Activated naive CD4-positive, alpha-beta T cell (primary cell): ENCODE measurements around the gene RTN4IP1.

Experiments used
- DNase-seq, 4 experiments: peaks; one replicate each; lab custom pipeline; 2025; lab: John Stamatoyannopoulos, UW

The RTN4IP1 gene

GRCh38 chr6:106546691-106547414 lies 82.4 kb downstream of the RTN4IP1 start:
- DNase-seq: no peak

GRCh38 chr6:106546261-106546690 lies 83.0 kb downstream of the RTN4IP1 start:
- no peak for DNase-seq

DNA sequence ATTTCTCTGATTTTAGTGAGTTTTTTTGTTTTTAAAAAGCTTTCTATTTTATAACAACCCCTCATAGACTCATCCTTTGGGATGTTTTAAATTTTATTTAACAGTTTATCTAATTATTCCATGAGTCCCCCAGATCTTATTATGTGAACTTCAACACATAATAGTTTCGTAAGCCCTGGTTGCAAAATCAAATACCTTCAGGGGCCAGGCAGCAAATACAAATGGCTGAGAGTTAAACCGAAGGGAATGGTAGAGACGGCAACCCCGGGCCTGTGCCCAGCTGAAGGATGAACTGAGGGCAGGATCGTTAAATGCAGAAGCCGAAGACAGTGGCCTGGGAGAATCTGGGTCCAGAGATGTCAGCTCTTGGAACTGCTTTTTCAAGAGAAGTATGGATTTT lies 88.4 kb downstream of the RTN4IP1 start:
- no peak for DNase-seq

- no peak for DNase-seq
Observed at GRCh38 chr6:106540432-106540831, 88.9 kb downstream of the RTN4IP1 start.

GRCh38 chr6:106539936-106540335 lies 89.4 kb downstream of the RTN4IP1 start:
- no peak for DNase-seq

DNA sequence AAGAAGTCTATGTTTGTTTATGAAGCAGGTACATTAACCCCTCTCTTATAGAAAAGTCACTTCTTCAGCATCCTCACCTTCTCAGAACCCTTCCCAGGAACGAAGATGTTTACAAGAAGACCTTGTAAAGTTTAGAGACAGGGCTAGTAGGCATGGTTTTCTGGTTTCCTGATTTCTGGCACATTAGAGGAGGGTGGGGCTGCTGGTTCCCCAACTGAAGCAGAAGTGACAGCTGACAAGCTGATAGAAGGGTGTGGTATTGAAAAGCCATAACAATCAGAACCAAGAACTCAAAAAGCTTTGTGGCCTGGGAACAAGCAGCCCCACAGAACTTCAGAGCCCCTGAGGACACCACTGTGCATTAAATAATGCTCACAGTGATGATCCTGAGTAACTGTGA lies 91.2 kb downstream of the RTN4IP1 start:
- no peak for DNase-seq

GRCh38 chr6:106537662-106538061 lies 91.6 kb downstream of the RTN4IP1 start:
- no peak for DNase-seq

- DNase-seq: no peak
Observed at GRCh38 chr6:106536851-106537250, 92.4 kb downstream of the RTN4IP1 start.

- no peak for DNase-seq
Observed at GRCh38 chr6:106536357-106536756, 92.9 kb downstream of the RTN4IP1 start.

DNA sequence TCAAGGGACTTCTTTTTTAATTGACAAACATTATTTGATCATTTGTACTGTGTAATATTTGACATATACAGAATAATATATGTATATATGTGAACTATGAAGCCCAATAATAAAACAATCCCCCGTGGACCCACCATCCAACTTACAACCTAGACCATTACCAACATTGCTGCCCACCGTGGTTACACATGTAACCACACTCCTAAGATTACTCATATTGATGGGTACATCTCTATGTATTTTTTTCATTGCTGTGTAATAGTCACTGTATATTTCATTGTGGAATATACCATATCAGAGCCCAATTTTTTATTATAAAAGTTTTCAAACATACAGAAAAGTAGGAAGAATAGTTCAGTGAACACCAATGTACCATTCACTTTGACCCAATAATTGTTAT lies 94.3 kb downstream of the RTN4IP1 start:
- no peak for DNase-seq

GRCh38 chr6:106534564-106534982 lies 94.7 kb downstream of the RTN4IP1 start:
- peak in 1 of 4 experiments; percentile 7 for DNase-seq

DNA sequence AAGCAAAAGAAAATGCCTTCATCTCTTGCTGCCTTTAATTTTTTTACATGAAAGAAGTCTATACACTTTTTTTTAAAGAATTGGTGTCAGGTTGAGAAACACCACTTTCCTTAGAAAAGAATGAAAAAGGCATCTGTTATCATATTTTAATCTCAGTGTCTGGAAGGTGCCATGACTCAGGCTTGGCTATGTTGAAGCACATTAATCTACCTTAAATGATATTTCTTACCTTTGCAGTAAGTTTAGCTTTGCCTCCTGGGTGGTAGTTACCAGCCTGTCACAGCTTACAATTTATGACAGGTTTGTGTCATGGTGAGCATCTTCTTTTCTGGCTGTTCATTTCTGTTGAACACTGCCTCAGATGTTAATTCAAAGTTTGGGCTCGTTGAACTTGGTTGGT lies 95.3 kb downstream of the RTN4IP1 start:
- DNase-seq: no peak

- DNase-seq: no peak
Observed at GRCh38 chr6:106533054-106533453, 96.2 kb downstream of the RTN4IP1 start.

DNA sequence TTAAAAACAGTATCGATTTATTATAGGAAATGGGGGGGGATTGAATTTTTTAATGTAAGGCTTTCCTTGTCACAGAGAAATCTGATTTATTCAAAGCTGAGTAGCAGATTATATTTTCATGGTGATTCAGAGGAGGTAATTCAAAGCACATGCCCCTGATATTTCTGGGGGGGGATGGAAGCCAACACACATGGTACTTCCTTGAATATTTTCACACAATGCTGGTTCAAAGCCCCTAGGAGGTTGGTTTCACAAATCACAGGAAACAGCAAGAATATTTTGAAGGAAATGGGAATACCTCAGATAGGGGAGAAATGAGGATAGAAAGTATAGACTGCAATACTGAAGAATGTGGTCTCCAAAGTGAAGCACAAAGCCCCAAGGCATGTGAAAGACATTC lies 98.8 kb downstream of the RTN4IP1 start:
- DNase-seq: no peak

GRCh38 chr6:106530026-106530425 lies 99.3 kb downstream of the RTN4IP1 start:
- no peak for DNase-seq

DNA sequence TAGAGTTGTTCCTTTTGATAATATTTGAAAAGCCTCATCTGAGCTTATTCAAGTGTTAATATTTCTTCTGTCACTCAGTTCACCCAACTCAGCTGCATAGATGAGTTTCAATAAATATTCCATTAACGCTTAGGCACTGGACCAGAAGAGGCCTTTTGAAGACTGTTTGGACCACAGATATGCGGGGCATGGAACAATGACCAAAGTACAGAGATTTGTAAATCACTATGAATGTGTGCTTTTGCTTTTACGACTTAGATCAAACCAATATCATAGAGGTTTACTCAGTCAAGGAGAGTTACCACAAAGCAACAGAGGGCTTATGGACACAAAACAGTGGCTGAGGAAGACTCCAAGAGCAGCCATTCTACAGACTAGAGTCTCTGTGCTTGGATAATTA lies 99.9 kb downstream of the RTN4IP1 start:
- no peak for DNase-seq

- DNase-seq: no peak
Observed at GRCh38 chr6:106528521-106528920, 100.8 kb downstream of the RTN4IP1 start.

DNA sequence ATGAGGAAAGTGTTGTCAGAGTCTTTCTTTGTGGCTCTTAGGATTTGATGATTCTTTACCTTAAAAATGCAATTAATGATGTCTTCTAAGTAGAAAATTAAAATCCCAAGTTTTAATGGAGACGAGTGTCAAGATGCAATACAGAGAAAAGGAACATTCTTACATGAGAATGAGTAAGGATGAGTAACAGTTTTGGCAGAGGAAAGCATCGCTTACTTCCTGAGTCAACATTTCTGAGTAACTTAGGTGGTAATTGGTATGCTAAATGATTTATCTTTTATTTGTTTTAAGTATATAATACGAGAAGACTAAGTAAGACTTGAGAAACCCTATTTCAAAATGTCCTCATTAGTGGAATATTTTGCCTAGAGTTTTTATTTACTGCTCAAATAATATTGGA lies 101.3 kb downstream of the RTN4IP1 start:
- no peak for DNase-seq

GRCh38 chr6:106527117-106527516 lies 102.2 kb downstream of the RTN4IP1 start:
- DNase-seq: no peak

DNA sequence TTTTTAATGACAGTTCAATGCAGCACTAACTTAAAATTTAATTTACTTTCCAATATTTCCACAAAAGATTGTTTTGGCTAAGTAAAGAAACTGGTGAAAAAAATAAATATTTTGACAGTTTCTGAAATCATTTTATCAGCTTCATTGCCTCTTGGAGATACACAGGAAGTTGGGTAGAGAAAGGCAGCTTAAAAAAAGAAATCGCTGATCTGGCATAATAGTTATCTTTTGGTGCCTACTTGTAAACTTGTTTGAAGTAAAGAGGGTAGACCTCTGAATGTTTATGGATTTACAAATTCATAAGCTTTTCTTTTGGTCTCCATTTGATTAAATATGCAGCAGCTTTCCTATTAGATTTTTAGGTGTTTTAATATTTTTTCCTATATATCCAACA lies 103.4 kb downstream of the RTN4IP1 start:
- DNase-seq: no peak

DNA sequence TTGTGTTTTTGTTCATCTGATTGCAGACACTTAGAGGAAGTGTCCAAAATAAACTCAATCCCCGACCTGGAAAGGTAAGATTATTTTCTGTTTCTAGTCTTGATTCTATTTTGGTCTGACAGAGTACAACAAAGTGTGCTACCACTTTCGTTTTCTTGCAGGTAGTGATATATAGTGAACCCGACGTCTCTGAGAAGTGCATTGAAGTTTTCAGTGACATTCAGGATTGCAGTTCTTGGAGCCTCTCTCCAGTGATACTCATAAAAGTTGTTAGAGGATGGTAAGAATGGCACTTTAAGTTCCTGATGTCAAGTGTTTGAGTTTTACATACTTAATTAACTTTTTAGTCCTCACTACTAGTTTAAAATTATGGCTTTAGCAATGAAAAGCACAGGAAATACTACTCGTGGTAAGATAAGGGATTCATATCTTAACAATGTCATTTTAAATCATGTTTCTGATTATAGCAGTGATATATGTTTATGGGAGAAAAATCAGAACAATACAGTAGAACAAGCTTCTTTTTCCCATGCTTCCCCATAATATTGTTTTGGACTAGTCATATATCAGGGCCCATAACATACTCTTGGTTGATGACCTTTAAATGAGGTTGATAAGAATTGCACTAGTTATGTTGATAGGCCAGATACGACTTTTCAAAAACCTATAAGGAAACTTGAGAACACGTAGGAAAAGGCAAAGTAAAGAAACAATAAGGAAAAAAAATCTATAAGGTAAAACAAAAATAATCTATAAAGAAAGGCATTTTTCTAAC lies 104.0 kb downstream of the RTN4IP1 start:
- DNase-seq: no peak

GRCh38 chr6:106522562-106523250 lies 106.6 kb downstream of the RTN4IP1 start:
- DNase-seq: no peak
